GM19468 (cell line): ENCODE results near the gene ACP4.

Experiments used
- ATAC-seq: cut with Tn5 transposase; IDR thresholded peaks from one replicate; pipeline ENCODE4 v1.9.1; 2021; ENCODE audit warnings: mild to moderate bottlenecking, moderate library complexity, moderate number of reproducible peaks; ENCODE audit not compliant: unreplicated experiment; ENCODE audit errors: extremely low read depth

Gene ACP4

DNA sequence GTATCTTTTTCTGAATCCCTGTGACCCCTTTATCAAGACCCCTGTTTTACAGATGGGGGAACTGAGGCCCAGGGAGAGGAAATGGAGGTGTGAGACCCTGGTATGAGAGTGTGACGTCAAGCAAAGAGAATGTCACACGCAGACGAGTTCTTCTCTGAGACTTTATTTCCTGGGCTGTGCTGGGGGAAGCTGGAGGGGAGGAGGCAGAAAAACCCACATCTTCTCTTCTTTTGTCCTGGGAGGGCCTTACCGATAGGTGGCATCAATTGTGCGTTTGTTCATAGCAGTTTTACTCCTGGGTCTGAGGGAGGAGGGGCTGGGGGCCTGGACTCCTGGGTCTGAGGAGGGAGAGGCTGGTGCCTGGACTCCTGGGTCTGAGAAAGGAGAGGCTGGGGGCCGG is 48.0 kb downstream of the ACP4 start:
- no peak for ATAC-seq

DNA sequence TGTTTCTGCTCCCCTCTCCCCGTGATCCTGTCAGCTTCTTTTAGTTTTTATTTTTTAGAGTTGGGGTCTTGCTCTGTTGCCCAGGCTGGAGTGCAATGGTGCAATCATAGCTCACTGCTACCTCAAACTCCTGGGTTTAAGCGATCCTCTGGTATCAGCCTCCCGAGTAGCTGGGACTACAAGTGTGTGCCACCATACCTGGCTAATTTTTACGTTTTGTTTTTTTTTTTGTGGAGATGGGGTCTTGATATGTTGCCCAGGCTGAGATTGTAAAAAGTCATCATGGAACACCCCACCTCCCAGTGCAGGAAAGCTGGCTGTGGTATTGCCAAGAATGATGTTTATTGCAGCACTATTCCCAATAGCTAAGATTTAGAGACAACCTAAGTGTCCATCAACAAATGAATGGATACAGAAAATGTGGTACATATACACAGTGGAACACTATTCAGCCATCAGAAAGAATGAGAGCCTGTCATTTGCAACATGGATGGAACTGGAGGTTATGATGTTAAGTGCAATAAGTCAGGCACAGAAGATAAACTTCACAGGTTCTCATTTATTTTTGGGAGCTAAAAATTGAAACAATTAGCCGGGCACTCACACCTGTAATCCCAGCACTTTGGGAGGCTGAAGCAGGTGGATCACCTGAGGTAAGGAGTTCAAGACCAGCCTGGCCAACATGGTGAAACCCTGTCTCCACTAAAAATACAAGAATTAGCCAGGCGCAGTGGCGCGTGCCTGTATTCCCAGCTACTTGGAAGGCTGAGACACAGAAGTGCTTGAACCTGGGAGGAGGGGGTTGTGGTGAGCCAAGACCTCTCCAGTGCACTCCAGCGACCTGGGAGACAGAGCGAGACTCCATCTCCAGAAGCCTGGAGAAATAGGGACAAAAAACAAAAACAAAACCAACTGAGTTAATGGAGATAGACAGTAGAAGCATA is 49.8 kb downstream of the ACP4 start:
- no peak for ATAC-seq

DNA sequence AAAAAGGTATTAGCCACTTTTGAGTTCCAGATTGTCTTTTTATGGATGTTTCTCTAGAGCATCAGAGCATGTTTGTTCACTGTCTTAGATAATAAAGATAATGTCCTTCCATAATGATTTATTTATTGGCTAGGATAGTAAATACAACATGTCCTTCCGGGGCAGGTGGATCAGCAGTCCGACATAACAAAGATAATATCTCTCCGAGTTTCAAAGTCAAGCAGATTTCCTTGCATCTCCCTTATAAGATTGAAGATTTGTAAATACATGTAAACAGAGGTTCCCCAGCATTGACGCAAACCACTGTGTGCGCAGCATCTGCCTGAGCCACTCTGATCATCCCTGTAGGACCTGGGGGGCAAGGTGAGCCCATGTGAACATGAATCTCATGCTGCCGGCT is 51.9 kb downstream of the ACP4 start:
- ATAC-seq, result no peak

DNA sequence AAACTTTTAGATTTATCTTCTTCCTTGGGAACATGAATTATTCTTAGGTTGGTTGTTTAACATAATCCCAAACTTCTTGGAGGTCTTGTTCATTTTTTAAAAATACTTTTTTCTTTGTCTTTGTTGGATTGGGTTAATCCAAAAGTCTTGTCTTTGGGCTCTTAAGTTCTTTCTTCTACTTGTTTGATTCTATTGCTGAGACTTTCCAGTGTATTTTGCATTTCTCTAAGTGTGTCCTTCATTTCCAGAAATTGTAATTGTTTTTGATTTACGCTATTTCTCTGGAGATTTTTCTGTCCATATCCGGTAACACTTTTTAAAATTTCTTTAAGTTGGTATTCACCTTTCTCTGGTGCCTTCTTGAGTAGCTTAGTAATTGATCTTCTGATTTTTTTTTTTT is 53.0 kb downstream of the ACP4 start:
- no peak for ATAC-seq

DNA sequence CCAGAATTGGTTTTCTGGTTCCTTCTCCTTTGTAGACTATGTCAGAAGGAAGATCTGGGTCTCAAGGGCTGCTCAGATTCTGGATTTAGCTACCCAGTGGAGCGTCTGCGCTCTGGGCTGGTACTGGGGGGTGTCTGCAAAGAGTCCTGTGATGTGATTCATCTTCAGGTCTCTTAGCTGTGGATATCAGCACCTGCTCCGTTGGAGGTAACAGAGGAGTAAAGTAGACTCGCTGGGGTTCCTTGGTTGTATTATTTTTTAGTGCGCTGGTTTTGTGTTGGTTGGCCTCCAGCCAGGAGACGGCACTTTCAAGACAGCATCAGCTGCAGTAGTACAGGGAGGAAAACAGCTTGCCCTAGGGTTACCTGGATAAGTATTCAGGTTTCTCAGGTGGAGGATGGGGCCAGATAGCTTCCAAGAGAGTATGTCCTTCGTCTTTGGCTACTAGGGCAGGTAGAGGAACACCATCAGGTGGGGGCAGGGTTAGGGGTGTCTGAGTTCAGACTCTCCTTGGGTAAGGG is 53.5 kb downstream of the ACP4 start:
- ATAC-seq, result no peak

DNA sequence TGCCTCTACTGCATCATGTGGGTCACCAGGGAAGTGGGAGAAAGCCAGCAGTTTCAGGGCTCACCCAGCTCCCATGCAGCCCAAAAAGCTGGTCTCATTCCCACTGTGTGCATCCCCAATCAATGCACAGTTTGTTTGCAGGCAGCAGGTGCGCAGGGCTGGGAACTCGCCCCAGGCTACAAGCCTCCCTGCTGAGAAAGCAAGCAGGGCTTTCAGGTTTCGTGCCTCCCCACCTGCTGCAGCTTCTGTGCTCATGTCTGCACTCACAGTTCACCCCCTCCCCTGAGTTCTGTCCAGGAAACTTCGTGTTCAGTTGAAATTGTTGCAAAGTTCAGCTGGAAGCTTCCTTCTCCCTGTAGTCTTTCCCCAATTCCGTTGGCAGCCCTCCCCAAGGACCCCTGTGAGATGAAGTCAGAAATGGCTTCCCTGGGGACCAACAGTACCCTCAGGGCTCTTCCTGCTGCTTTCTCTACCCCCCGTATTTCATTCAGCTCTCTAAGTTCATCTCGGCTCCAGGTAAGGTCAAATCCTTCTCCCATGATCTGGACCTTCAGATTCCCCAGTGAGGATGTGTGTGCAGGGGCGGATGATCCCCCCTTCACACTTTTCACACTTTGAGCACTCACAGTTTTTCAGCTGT is 54.2 kb downstream of the ACP4 start:
- ATAC-seq, result no peak
